ENCODE data around the gene HIF3A. TPM values are rescaled to one million over a fixed set of nuclear protein-coding genes. Genes with fewer than 3 reads are reported as not detected.
A peak's percentile ranks its signal among the peaks of the same experiment; 100 is the strongest.

Gene HIF3A
- total RNA-seq, 1 donor from 2014 or later, result 175 TPM

GRCh38 chr19:46364359-46364758, 67.5 kb downstream of the HIF3A start:
- no peaks in the 10 kb centered on the region for H3K27me3 Mint-ChIP-seq (ENCODE audit: low read depth)
- no peaks in the 10 kb centered on the region for H3K9me3 Mint-ChIP-seq
- H3K36me3 Mint-ChIP-seq, result peaks cover 23% of the 10 kb centered on the region
- no peak overlapping the region for H3K4me3 Mint-ChIP-seq
- H3K27ac Mint-ChIP-seq, result no peak overlapping the region
- no peaks in the 10 kb centered on the region for H3K4me1 Mint-ChIP-seq
- no peak for TF ChIP-seq CTCF (IDR thresholded peaks at IDR 0.05; ENCODE audit: unreplicated experiment)
- no peak for DNase-seq (ENCODE audit: low spot score in 2 of 2, unreplicated experiment in 2 of 2)

DNA sequence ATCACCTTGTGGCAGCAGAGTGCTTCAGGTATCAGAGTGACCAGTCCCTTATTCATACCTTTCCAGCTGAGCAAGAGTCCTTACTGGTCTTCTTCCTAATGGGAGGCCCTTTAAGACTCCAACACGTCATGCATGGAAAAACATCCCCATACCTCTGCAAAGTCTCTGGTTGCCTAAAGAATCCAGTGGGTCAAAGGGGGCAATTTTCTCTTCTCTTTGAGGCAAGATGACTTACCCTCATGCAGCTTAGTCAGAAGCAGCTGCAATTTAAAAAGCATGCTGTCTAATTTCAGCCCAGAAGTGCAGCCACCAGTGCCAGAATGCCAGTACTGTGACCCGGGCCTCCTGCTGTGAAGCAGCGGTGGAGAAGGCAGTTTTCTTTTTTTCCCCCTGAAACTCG, 68.7 kb downstream of the HIF3A start:
- no peak for TF ChIP-seq CTCF (IDR thresholded peaks at IDR 0.05; ENCODE audit: unreplicated experiment)
- Mint-ChIP-seq H3K36me3 (peaks cover 23% of the 10 kb centered on the region), H3K4me3 (no peak overlapping the region), H3K4me1 (no peaks in the 10 kb centered on the region), H3K9me3 (no peaks in the 10 kb centered on the region), H3K27ac (no peak overlapping the region), H3K27me3 (ENCODE audit: low read depth) (no peaks in the 10 kb centered on the region)
- DNase-seq (ENCODE audit: low spot score in 2 of 2, unreplicated experiment in 2 of 2), result no peak

DNA sequence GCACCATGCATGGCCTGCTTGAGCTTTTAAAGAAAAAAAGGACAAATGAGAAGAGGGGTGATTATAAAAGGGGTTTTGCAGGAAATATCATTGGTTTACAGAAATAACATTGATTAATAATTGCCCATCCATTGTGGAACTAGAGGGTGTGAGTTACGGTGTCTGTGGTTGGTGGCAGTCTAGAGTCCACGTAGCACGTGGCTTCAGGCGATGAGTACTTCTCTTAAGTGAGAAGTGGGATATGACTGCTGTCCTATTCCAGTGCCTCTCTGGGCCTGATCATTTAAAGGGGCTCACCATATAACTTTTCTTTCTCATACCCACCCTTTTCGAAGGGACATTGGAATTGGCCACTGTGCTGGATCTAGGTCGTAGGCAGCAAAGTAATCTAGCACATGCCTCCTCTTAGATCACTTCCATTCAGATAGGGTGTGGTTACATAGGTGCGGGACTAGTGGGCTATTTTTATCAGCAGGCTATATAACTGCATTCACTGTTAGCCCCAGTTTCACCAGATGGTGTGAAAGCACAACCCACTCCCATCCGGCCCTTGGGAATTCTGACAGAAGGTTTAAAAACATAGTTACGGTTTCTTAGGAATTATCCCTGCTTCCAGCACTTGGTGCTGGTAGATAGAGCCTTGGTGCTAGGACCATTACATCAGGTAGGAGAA, 69.9 kb downstream of the HIF3A start:
- Mint-ChIP-seq H3K9me3 (no peaks in the 10 kb centered on the region), H3K4me1 (peaks cover 2% of the 10 kb centered on the region), H3K36me3 (peaks cover 22% of the 10 kb centered on the region), H3K27me3 (ENCODE audit: low read depth) (no peaks in the 10 kb centered on the region), H3K4me3 (no peak overlapping the region), H3K27ac (peak overlapping the region; percentile 2)
- DNase-seq (ENCODE audit: low spot score in 2 of 2, unreplicated experiment in 2 of 2), result no peak
- no peak for TF ChIP-seq CTCF (IDR thresholded peaks at IDR 0.05; ENCODE audit: unreplicated experiment)

DNA sequence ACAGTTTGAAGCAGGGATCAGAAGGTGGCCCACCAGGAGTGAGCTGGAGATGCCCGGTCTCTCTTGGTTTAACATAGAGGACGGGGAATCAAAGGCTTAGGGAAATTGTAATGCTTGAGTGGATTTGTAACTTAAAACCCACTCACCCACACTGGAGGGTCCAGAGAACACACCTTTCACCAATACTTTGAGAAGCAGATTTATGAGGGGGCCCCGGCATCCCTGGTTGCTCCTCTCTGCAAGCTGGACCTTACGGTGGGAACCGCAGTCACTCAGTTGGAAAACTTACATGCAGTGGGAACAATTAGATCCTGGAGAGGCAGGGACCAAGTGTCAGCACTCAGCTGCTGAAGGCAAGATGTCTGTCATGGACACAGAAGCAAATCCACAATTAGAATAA, 70.6 kb downstream of the HIF3A start:
- H3K4me3 Mint-ChIP-seq, result no peak overlapping the region

GRCh38 chr19:46368116-46368515, 71.3 kb downstream of the HIF3A start:
- Mint-ChIP-seq H3K27ac (no peak overlapping the region), H3K36me3 (peaks cover 20% of the 10 kb centered on the region), H3K4me3 (no peak overlapping the region), H3K9me3 (no peaks in the 10 kb centered on the region), H3K27me3 (ENCODE audit: low read depth) (no peaks in the 10 kb centered on the region), H3K4me1 (peaks cover 8% of the 10 kb centered on the region)
- DNase-seq (ENCODE audit: low spot score in 2 of 2, unreplicated experiment in 2 of 2), result no peak
- TF ChIP-seq CTCF (IDR thresholded peaks at IDR 0.05; ENCODE audit: unreplicated experiment), result no peak

More for the DNA sequence above, 70.6 kb downstream of the HIF3A start:
- H3K4me1 Mint-ChIP-seq, result peaks cover 3% of the 10 kb centered on the region
- H3K36me3 Mint-ChIP-seq, result peaks cover 20% of the 10 kb centered on the region
- no peak for TF ChIP-seq CTCF (IDR thresholded peaks at IDR 0.05; ENCODE audit: unreplicated experiment)
- H3K9me3 Mint-ChIP-seq, result no peaks in the 10 kb centered on the region
- H3K27ac Mint-ChIP-seq, result no peak overlapping the region
- no peak for DNase-seq (ENCODE audit: low spot score in 2 of 2, unreplicated experiment in 2 of 2)
- no peaks in the 10 kb centered on the region for H3K27me3 Mint-ChIP-seq (ENCODE audit: low read depth)
